K562 (cell line): ENCODE results near the gene CNTROB. TPM values are rescaled to one million over a fixed set of nuclear protein-coding genes. Genes with fewer than 3 reads are reported as not detected.
A peak's percentile ranks its signal among the peaks of the same experiment; 100 is the strongest.

Source experiments
- BACH1 ChIP-seq: fragments of 200-800 bp; sonication (Bioruptor generic); IDR thresholded peaks from 2 replicates; pipeline ENCODE4 v1.6.1; 2016; ENCODE audit warnings: missing genetic modification characterization, missing compliant biosample characterization
- BRD4 ChIP-seq: fragments of 200-600 bp; sonication (generic); IDR thresholded peaks from 2 replicates; pipeline ENCODE4 v1.6.1; 2017; ENCODE audit warnings: inconsistent platforms
- CHD4 ChIP-seq: fragments of 200-600 bp; sonication (generic); IDR thresholded peaks from 3 replicates; pipeline ENCODE4 v1.6.1; 2012; ENCODE audit warnings: low read depth, mild to moderate bottlenecking, mixed read lengths, low read length, inconsistent platforms; ENCODE audit not compliant: insufficient read depth, insufficient replicate concordance, poor library complexity, severe bottlenecking
- COPS2 ChIP-seq: fragments of 450-650 bp; conservative IDR thresholded peaks from 2 replicates; pipeline ENCODE4 v1.6.1; 2016; ENCODE audit warnings: mild to moderate bottlenecking, moderate library complexity
- CREB1 ChIP-seq, 2 experiments: sonication (generic) in 1 of 2; formaldehyde crosslinking in 1 of 2; IDR thresholded peaks; 2 replicates each; pipeline versions ENCODE4 v1.6.1 to v1.8.0; 2012 to 2022; ENCODE audit warnings: inconsistent platforms in 1 of 2, mild to moderate bottlenecking in 1 of 2, missing genetic modification reagents in 1 of 2, moderate library complexity in 1 of 2
- FOXP4 ChIP-seq: sonication (generic); formaldehyde crosslinking; IDR thresholded peaks from 2 replicates; pipeline ENCODE4 v1.8.0; 2022; ENCODE audit warnings: mild to moderate bottlenecking, missing genetic modification reagents, borderline replicate concordance
- MCM5 ChIP-seq: fragments of 450-650 bp; IDR thresholded peaks from 2 replicates; pipeline ENCODE4 v1.6.1; 2016; ENCODE audit warnings: low read depth
- NFE2 ChIP-seq: IDR thresholded peaks from 2 replicates; pipeline ENCODE4 v1.6.1; 2014; ENCODE audit warnings: antibody characterized with exemption, low read depth
- NR0B1 ChIP-seq: fragments of 450-650 bp; IDR thresholded peaks from one replicate; pipeline ENCODE4 v1.6.1; 2018; ENCODE audit warnings: mild to moderate bottlenecking, moderate library complexity; ENCODE audit not compliant: partially characterized antibody
- POLR2B ChIP-seq: fragments of 450-650 bp; IDR thresholded peaks from 2 replicates; pipeline ENCODE4 v1.6.1; 2018; ENCODE audit warnings: low read depth; ENCODE audit not compliant: partially characterized antibody
- POLR3G ChIP-seq: IDR thresholded peaks from 2 replicates; pipeline ENCODE4 v1.6.1; 2011; ENCODE audit not compliant: insufficient read length, insufficient replicate concordance; ENCODE audit errors: extremely low read depth
- RCOR1 ChIP-seq, 2 experiments: IDR thresholded peaks; 2 replicates each; pipeline ENCODE4 v1.6.1; 2012; ENCODE audit warnings: low read depth in 2 of 2, low read length in 2 of 2, borderline replicate concordance in 1 of 2, improper control_type of control experiment in 1 of 2
- SIX5 ChIP-seq, 2 experiments: IDR thresholded peaks; 2 replicates each; pipeline ENCODE4 v1.6.1; 2011; ENCODE audit warnings: low read length in 2 of 2, borderline replicate concordance in 1 of 2, low read depth in 1 of 2, mild to moderate bottlenecking in 1 of 2, moderate library complexity in 1 of 2; ENCODE audit not compliant: insufficient read depth in 1 of 2
- TCF3 ChIP-seq: sonication (generic); formaldehyde crosslinking; IDR thresholded peaks from 2 replicates; pipeline ENCODE4 v1.4.0; 2020; ENCODE audit warnings: mild to moderate bottlenecking, missing genetic modification reagents
- ZNF764 ChIP-seq: fragments of 250-450 bp; sonication (Bioruptor Pico); IDR thresholded peaks from 2 replicates; pipeline ENCODE4 v1.4.0; 2020; ENCODE audit warnings: low read depth, mild to moderate bottlenecking, moderate library complexity
- polyA plus RNA-seq, 8 experiments: library from polyadenylated mRNA; depleted of rRNA in 4 of 8; stranded (reverse) in 5 of 8; unstranded in 3 of 8; fragments of >200 nt; fragmentation: Nextera tagmentation in 2 of 8; fragmentation: Illumina TruSeq in 1 of 8; extraction: Ambion mirVana in 2 of 8; extraction: Trizol in 1 of 8; gene quantifications; 2 replicates each; pipeline versions ENCODE4 v1.2.1 to v1.2.3, GENCODE V29; 2011 to 2014; ENCODE audit warnings: inconsistent platforms in 1 of 8, missing spikeins in 1 of 8
- total RNA-seq, 7 experiments: library from RNA; depleted of rRNA in 6 of 7; stranded (reverse); fragments of >200 nt in 6 of 7; fragmentation: Illumina TruSeq in 2 of 7; extraction: Trizol in 2 of 7; gene quantifications; 2 replicates each; pipeline versions ENCODE4 v1.2.1 to v1.2.3, GENCODE V29; 2011 to 2021; ENCODE audit warnings: low replicate concordance in 1 of 7
- TF ChIP-seq, protein P1 (sequence below): fragments of 450-650 bp; IDR thresholded peaks from 2 replicates; pipeline ENCODE4 v1.6.1; 2017; ENCODE audit warnings: antibody characterized with exemption, mild to moderate bottlenecking
- TF ChIP-seq, protein P2 (sequence below): fragments of 450-650 bp; IDR thresholded peaks from 2 replicates; pipeline ENCODE4 v1.6.1; 2018; ENCODE audit warnings: mild to moderate bottlenecking, low read depth; ENCODE audit not compliant: partially characterized antibody

The CNTROB gene
- total and polyA plus RNA-seq, 9 of the 15 experiments (the other 6 are each of a cell fraction or from before 2014, with no cell fraction given) = 1.9 to 33.3 (median 23.0) TPM

GRCh38 chr17:7915611-7916384 is 16.2 kb upstream of the CNTROB start, which contains the start of gene RNF227 (continued):
- no peak for TF ChIP-seq MCM5
- no peak for TF ChIP-seq TCF3
- peak; percentile 94; the same call in 1 of the 2 replicates for TF ChIP-seq FOXP4 (CRISPR knock-in tag)
- no peak for TF ChIP-seq CREB1 (IDR thresholded peaks at IDR 0.05)
- TF ChIP-seq CREB1 (CRISPR knock-in tag; IDR thresholded peaks at IDR 0.05) = peak; percentile 71
- no peak for TF ChIP-seq SIX5 (IDR thresholded peaks at IDR 0.05; ENCODE audit: borderline replicate concordance in 1 of 2, insufficient read depth in 1 of 2, low read depth in 1 of 2, low read length in 2 of 2)
- TF ChIP-seq BACH1 = no peak
- TF ChIP-seq ZNF764 (CRISPR knock-in tag) = no peak
- no peak for TF ChIP-seq CHD4
- TF ChIP-seq POLR3G = no peak
- TF ChIP-seq NR0B1 = no peak
- no peak for TF ChIP-seq COPS2
- TF ChIP-seq, protein P1, sequence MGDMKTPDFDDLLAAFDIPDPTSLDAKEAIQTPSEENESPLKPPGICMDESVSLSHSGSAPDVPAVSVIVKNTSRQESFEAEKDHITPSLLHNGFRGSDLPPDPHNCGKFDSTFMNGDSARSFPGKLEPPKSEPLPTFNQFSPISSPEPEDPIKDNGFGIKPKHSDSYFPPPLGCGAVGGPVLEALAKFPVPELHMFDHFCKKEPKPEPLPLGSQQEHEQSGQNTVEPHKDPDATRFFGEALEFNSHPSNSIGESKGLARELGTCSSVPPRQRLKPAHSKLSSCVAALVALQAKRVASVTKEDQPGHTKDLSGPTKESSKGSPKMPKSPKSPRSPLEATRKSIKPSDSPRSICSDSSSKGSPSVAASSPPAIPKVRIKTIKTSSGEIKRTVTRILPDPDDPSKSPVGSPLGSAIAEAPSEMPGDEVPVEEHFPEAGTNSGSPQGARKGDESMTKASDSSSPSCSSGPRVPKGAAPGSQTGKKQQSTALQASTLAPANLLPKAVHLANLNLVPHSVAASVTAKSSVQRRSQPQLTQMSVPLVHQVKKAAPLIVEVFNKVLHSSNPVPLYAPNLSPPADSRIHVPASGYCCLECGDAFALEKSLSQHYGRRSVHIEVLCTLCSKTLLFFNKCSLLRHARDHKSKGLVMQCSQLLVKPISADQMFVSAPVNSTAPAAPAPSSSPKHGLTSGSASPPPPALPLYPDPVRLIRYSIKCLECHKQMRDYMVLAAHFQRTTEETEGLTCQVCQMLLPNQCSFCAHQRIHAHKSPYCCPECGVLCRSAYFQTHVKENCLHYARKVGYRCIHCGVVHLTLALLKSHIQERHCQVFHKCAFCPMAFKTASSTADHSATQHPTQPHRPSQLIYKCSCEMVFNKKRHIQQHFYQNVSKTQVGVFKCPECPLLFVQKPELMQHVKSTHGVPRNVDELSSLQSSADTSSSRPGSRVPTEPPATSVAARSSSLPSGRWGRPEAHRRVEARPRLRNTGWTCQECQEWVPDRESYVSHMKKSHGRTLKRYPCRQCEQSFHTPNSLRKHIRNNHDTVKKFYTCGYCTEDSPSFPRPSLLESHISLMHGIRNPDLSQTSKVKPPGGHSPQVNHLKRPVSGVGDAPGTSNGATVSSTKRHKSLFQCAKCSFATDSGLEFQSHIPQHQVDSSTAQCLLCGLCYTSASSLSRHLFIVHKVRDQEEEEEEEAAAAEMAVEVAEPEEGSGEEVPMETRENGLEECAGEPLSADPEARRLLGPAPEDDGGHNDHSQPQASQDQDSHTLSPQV = peak; percentile 72; the same call in 1 of the 2 replicates
- TF ChIP-seq POLR2B = no peak
- TF ChIP-seq BRD4 = no peak
- TF ChIP-seq, protein P2, sequence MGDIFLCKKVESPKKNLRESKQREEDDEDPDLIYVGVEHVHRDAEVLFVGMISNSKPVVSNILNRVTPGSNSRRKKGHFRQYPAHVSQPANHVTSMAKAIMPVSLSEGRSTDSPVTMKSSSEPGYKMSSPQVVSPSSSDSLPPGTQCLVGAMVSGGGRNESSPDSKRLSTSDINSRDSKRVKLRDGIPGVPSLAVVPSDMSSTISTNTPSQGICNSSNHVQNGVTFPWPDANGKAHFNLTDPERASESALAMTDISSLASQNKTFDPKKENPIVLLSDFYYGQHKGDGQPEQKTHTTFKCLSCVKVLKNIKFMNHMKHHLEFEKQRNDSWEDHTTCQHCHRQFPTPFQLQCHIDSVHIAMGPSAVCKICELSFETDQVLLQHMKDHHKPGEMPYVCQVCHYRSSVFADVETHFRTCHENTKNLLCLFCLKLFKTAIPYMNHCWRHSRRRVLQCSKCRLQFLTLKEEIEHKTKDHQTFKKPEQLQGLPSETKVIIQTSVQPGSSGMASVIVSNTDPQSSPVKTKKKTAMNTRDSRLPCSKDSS = no peak
- TF ChIP-seq NFE2 = no peak
- TF ChIP-seq RCOR1 (IDR thresholded peaks at IDR 0.05; ENCODE audit: borderline replicate concordance in 1 of 2, low read depth in 2 of 2, low read length in 2 of 2) = no peak; a peak in 1 of 4 replicates
